Transverse colon (tissue), 4 donors: ENCODE data around the gene ZNF438.

Source experiments
- POLR2AphosphoS5 ChIP-seq, 3 donors: sonication (generic); formaldehyde crosslinking; IDR thresholded peaks; one replicate each; pipeline ENCODE4 v1.6.1; 2016; ENCODE audit warnings: antibody characterized with exemption in 3 of 3
- TF ChIP-seq, protein P1 (sequence below), 5 experiments: fragments of 200-600 bp in 3 of 5; fragments of 450-650 bp in 2 of 5; sonication (generic) in 3 of 5; IDR thresholded peaks; 1 replicate in 2 of 5; 2 replicates in 3 of 5; pipeline ENCODE4 v1.5.1; 2016 to 2017; ENCODE audit warnings: antibody characterized with exemption in 5 of 5, inconsistent platforms in 3 of 5, mild to moderate bottlenecking in 2 of 5, moderate library complexity in 1 of 5

DNA sequence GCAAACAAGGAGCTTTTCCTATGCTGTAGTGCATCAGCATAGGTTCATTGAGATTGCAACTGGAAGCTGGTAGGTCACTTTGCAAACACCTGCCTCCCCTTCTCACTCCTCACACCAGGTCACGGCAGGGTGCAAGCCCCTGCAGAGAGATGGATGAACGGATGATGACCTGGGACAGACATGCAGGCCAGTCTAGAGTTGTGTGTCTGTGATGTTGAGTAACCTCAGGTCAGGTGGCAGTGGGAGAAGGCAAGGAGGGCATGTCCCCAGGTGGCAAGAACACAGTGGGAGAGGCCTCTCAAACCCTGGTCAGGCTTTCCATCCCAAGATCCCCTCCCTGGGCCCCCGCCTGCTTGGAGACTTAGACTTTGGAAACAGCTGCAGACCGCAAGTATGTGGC lies 205.0 kb downstream of the ZNF438 start:
- TF ChIP-seq, protein P1, sequence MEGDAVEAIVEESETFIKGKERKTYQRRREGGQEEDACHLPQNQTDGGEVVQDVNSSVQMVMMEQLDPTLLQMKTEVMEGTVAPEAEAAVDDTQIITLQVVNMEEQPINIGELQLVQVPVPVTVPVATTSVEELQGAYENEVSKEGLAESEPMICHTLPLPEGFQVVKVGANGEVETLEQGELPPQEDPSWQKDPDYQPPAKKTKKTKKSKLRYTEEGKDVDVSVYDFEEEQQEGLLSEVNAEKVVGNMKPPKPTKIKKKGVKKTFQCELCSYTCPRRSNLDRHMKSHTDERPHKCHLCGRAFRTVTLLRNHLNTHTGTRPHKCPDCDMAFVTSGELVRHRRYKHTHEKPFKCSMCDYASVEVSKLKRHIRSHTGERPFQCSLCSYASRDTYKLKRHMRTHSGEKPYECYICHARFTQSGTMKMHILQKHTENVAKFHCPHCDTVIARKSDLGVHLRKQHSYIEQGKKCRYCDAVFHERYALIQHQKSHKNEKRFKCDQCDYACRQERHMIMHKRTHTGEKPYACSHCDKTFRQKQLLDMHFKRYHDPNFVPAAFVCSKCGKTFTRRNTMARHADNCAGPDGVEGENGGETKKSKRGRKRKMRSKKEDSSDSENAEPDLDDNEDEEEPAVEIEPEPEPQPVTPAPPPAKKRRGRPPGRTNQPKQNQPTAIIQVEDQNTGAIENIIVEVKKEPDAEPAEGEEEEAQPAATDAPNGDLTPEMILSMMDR (IDR thresholded peaks at IDR 0.05): no peak
- TF ChIP-seq POLR2AphosphoS5 (IDR thresholded peaks at IDR 0.05): no peak
